HL-60 (cell line): Measurements from ENCODE around the gene ZNF609.

Experiments
- DNase-seq, 2 experiments: peaks; one replicate each; pipeline ENCODE4 v3.0.0-alpha.2; 2010 to 2020; ENCODE audit warnings: low read depth in 1 of 2, low spot score in 1 of 2
- H3K27ac ChIP-seq: fragments of 250-450 bp; sonication (Bioruptor Pico); replicated peaks from 2 replicates; pipeline ENCODE4 v1.5.1; 2020; ENCODE audit warnings: mild to moderate bottlenecking, moderate library complexity
- H3K27me3 ChIP-seq: fragments of 250-450 bp; sonication (Bioruptor Pico); 2 replicates; pipeline ENCODE4 v1.5.1; 2021; ENCODE audit warnings: mild to moderate bottlenecking, moderate library complexity; ENCODE audit not compliant: insufficient read depth, poor library complexity, severe bottlenecking
- H3K4me3 ChIP-seq: replicated peaks from 2 replicates; pipeline ENCODE4 v1.5.1; 2011; ENCODE audit warnings: mild to moderate bottlenecking, control low read depth, low read length; ENCODE audit not compliant: insufficient read depth
- CTCF ChIP-seq: IDR thresholded peaks from one replicate; pipeline ENCODE4 v1.5.1; 2011; ENCODE audit warnings: low read length, control low read depth, inconsistent platforms; ENCODE audit not compliant: insufficient read depth
- GABPA ChIP-seq: IDR thresholded peaks from 2 replicates; pipeline ENCODE4 v1.6.1; 2012; ENCODE audit warnings: low read depth
- POLR2AphosphoS5 ChIP-seq: IDR thresholded peaks from 2 replicates; pipeline ENCODE4 v1.6.1; 2012; ENCODE audit warnings: low read depth
- SPI1 ChIP-seq: IDR thresholded peaks from 2 replicates; pipeline ENCODE4 v1.6.1; 2012; ENCODE audit warnings: low read depth, mild to moderate bottlenecking, borderline replicate concordance
- TF ChIP-seq, protein P1 (sequence below): IDR thresholded peaks from 2 replicates; pipeline ENCODE4 v1.6.1; 2012; ENCODE audit warnings: low read depth; ENCODE audit not compliant: insufficient replicate concordance

ZNF609 gene

GRCh38 chr15:64521201-64521600 lies 60.8 kb downstream of the ZNF609 start:
- no peak for DNase-seq
- Histone ChIP-seq H3K4me3 (no peak overlapping the region), H3K27me3 (no peaks in the 10 kb centered on the region), H3K27ac (peak overlapping the region; percentile 29)
- TF ChIP-seq CTCF (no peak), SPI1 (no peak), GABPA (no peak)
- TF ChIP-seq, protein P1, sequence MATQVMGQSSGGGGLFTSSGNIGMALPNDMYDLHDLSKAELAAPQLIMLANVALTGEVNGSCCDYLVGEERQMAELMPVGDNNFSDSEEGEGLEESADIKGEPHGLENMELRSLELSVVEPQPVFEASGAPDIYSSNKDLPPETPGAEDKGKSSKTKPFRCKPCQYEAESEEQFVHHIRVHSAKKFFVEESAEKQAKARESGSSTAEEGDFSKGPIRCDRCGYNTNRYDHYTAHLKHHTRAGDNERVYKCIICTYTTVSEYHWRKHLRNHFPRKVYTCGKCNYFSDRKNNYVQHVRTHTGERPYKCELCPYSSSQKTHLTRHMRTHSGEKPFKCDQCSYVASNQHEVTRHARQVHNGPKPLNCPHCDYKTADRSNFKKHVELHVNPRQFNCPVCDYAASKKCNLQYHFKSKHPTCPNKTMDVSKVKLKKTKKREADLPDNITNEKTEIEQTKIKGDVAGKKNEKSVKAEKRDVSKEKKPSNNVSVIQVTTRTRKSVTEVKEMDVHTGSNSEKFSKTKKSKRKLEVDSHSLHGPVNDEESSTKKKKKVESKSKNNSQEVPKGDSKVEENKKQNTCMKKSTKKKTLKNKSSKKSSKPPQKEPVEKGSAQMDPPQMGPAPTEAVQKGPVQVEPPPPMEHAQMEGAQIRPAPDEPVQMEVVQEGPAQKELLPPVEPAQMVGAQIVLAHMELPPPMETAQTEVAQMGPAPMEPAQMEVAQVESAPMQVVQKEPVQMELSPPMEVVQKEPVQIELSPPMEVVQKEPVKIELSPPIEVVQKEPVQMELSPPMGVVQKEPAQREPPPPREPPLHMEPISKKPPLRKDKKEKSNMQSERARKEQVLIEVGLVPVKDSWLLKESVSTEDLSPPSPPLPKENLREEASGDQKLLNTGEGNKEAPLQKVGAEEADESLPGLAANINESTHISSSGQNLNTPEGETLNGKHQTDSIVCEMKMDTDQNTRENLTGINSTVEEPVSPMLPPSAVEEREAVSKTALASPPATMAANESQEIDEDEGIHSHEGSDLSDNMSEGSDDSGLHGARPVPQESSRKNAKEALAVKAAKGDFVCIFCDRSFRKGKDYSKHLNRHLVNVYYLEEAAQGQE = no peak

GRCh38 chr15:64521726-64522164 lies 61.4 kb downstream of the ZNF609 start:
- peak; percentile 31 to 89 for DNase-seq
- Histone ChIP-seq H3K27me3 (no peaks in the 10 kb centered on the region), H3K4me3 (no peak overlapping the region), H3K27ac (peak overlapping the region; percentile 35)
- TF ChIP-seq CTCF (no peak), GABPA (no peak), SPI1 (peak; percentile 41; the same call in 1 of the 2 replicates), POLR2AphosphoS5 (peak; percentile 81)
- TF ChIP-seq, protein P1 = no peak

DNA sequence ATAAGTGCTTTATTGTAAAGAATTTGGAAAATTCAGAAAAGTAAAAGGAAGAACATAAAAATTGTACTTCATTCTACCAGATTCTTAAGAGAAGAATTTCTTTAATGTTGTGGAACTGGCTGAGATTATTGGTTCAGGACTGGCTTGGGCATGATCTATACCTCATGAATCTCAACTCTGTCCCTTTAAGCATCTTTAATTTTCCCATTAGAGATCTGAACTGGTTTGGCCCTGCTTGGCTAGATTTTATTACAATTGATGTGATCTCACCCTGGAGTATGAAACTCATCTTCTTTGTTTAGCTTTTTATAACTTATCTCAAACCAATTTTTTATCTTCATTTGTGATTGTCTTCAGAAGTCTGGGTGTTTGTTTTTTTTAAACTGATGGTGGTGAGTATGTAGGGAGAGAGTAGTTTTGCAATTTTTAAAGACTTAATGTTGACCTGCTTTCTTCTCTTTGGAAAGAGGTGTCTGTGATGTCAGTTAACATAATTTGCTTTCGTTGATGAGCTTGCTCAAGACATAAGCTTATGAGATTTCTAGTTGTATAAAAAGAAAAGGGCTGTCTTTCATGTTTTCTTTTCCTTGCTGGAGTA lies 61.9 kb downstream of the ZNF609 start:
- H3K27me3 ChIP-seq = no peaks in the 10 kb centered on the region
- H3K27ac ChIP-seq = peak overlapping the region; percentile 35
- H3K4me3 ChIP-seq = no peak overlapping the region
- DNase-seq = no peak
- TF ChIP-seq SPI1 (no peak), CTCF (no peak), GABPA (no peak), POLR2AphosphoS5 (no peak)
- TF ChIP-seq, protein P1 = no peak
